Natural killer cell (primary cell): Measurements from ENCODE around the gene IRF2BP2. TPM values are rescaled to one million over a fixed set of nuclear protein-coding genes. Genes with fewer than 3 reads are reported as not detected.
A peak's percentile ranks its signal among the peaks of the same experiment; 100 is the strongest.

Experiments used
- ATAC-seq, 3 donors: fragments of 150-1000 bp in 2 of 3; fragments of 200-7000 bp in 1 of 3; cut with Tn5 transposase; 1 replicate in 1 of 3; 2 replicates in 2 of 3; pipeline ENCODE4 v1.10.0; 2021; ENCODE audit warnings: mild to moderate bottlenecking in 2 of 3, moderate library complexity in 2 of 3
- DNase-seq, 2 donors: peaks; one replicate each; pipeline versions ENCODE4 v3.0.0 to v3.0.0-alpha.2; 2013 to 2021; ENCODE audit warnings: mixed read lengths in 1 of 2
- H3K27ac ChIP-seq: one replicate; pipeline ENCODE4 v1.5.1; 2013; ENCODE audit warnings: mild to moderate bottlenecking, low read length
- H3K27me3 ChIP-seq: one replicate; pipeline ENCODE4 v1.6.1; 2013; ENCODE audit warnings: low read length; ENCODE audit not compliant: control insufficient read depth, insufficient read depth
- H3K36me3 ChIP-seq: one replicate; pipeline ENCODE4 v1.6.1; 2013; ENCODE audit warnings: low read length; ENCODE audit not compliant: control insufficient read depth, insufficient read depth
- H3K4me1 ChIP-seq: one replicate; pipeline ENCODE4 v1.6.1; 2013; ENCODE audit warnings: low read length; ENCODE audit not compliant: control insufficient read depth, insufficient read depth
- H3K4me3 ChIP-seq: one replicate; pipeline ENCODE4 v1.5.1; 2013; ENCODE audit warnings: low read length
- H3K9me3 ChIP-seq: one replicate; pipeline ENCODE4 v1.6.1; 2013; ENCODE audit warnings: low read length; ENCODE audit not compliant: control insufficient read depth, insufficient read depth
- H3K27ac Mint-ChIP-seq, 2 donors: one replicate each; pipeline ENCODE4 v1.8.0; 2022; ENCODE audit warnings: mild to moderate bottlenecking in 2 of 2, mixed read lengths in 2 of 2, moderate library complexity in 1 of 2
- H3K27me3 Mint-ChIP-seq, 2 donors: one replicate each; pipeline ENCODE4 v1.8.0; 2022; ENCODE audit warnings: low read depth in 2 of 2, mixed read lengths in 2 of 2
- H3K36me3 Mint-ChIP-seq: one replicate; pipeline ENCODE4 v1.8.0; 2022; ENCODE audit warnings: mixed read lengths
- H3K4me1 Mint-ChIP-seq, 2 donors: one replicate each; pipeline ENCODE4 v1.8.0; 2022; ENCODE audit warnings: mixed read lengths in 2 of 2
- H3K4me3 Mint-ChIP-seq: one replicate; pipeline ENCODE4 v1.8.0; 2022; ENCODE audit warnings: mild to moderate bottlenecking, moderate library complexity, mixed read lengths
- H3K9me3 Mint-ChIP-seq, 2 donors: one replicate each; pipeline ENCODE4 v1.8.0; 2022; ENCODE audit warnings: mixed read lengths in 2 of 2
- WGBS: methylation state at CpG from one replicate; pipeline ENCODE4 v1.1.7; 2013; ENCODE audit warnings: missing lambda C conversion rate; ENCODE audit not compliant: insufficient coverage; 5-methylcytosine and 5-hydroxymethylcytosine counted together
- intact Hi-C: fragments of 100-400 bp; cut with micrococcal nuclease; formaldehyde crosslinking; loops from one replicate; pipeline ENCODE4 v1.14.2; 2022
- total RNA-seq, 4 donors: library from RNA; stranded (reverse); fragments of 120-200 nt in 1 of 4; gene quantifications; one replicate each; pipeline versions ENCODE4 v1.2.3 to v1.2.4, GENCODE V29; 2013 to 2022
- TF ChIP-seq, protein P1 (sequence below): fragments of 200-600 bp; IDR thresholded peaks from one replicate; pipeline ENCODE4 v1.8.0; 2022; ENCODE audit warnings: antibody characterized with exemption

IRF2BP2 gene
- total RNA-seq, 3 donors from 2014 or later (not counting 1 experiment from before 2014, with no cell fraction given), result 186 to 315 (median 266) TPM

DNA sequence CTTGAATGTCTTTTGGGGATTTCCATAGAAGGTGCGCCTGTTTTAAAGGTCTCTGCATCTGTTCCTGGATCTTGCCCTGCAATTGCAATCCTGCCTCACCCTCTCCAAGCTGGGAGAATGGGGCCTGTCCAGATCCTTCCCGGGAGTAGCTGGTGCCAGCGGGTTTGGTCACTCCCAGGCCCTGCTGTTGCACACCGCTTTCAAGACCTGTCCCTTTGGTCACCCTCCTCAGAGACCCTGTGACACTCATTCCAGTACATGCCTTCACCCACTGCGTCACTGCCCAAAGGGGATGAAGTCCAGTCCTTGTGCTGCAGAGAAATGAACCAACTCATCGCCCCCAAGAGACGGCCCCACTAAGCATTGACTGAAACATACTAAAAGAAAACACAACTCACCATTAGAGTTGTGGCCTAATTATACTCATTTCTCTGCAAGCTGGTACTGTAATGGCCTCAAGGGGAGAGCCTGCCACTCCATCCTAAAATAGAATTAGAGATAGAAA, 1.9 kb upstream of the IRF2BP2 start:
- Mint-ChIP-seq H3K27ac (peak overlapping the region; percentile 96 to 98), H3K36me3 (no peaks in the 10 kb centered on the region), H3K4me3 (peak overlapping the region; percentile 86), H3K9me3 (no peaks in the 10 kb centered on the region), H3K4me1 (peaks cover 47 to 48% of the 10 kb centered on the region in 2 donors), H3K27me3 (no peaks in the 10 kb centered on the region)
- intact Hi-C loops, result loop anchor here (2.0 to 10.0 kb wide), 4 partner anchors 113 to 399 kb away; no protein-coding TSS in a partner anchor
- WGBS, result 71% methylated on average over 7 of the region's 7 CpGs
- DNase-seq (peak in 1 of 2 donors; percentile 22), ATAC-seq (no peak)
- Histone ChIP-seq H3K27ac (peak overlapping the region; percentile 99), H3K4me1 (peaks cover 43% of the 10 kb centered on the region), H3K36me3 (peaks cover 7% of the 10 kb centered on the region), H3K9me3 (no peaks in the 10 kb centered on the region), H3K27me3 (no peaks in the 10 kb centered on the region), H3K4me3 (peak overlapping the region; percentile 42)
- TF ChIP-seq, protein P1, sequence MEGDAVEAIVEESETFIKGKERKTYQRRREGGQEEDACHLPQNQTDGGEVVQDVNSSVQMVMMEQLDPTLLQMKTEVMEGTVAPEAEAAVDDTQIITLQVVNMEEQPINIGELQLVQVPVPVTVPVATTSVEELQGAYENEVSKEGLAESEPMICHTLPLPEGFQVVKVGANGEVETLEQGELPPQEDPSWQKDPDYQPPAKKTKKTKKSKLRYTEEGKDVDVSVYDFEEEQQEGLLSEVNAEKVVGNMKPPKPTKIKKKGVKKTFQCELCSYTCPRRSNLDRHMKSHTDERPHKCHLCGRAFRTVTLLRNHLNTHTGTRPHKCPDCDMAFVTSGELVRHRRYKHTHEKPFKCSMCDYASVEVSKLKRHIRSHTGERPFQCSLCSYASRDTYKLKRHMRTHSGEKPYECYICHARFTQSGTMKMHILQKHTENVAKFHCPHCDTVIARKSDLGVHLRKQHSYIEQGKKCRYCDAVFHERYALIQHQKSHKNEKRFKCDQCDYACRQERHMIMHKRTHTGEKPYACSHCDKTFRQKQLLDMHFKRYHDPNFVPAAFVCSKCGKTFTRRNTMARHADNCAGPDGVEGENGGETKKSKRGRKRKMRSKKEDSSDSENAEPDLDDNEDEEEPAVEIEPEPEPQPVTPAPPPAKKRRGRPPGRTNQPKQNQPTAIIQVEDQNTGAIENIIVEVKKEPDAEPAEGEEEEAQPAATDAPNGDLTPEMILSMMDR, result no peak

DNA sequence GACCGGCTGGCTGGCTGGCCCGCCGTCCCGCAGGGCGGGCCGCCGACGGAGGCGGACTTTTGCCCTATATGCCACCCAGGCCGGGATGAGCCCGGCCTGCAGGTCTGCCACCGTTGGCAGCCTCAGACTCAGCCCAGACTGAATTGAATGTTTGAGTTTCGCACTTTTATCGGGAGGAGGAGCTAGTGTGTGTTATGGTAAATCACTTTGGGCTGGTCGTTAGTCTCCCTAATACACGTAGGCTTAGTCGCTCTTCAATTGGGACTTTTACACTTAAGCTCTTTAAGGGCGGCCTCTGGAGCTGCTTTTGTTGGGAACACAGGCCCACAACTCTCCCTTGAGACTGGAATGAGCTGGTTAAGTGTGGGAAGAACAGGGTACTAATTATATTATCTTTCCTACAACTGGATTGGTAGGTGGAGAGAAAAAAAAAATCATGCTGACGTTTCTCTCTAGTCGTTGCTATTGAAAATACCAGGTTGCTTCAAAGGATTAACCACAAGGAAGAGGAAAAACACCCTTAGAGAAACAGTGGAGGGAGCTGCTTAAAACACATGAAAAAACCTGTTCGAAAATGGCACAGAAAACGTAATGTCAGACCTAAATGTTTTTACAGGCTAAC, 1.4 kb upstream of the IRF2BP2 start:
- TF ChIP-seq, protein P1, result no peak
- 3% methylated on average over 21 of the region's 22 CpGs for WGBS

DNA sequence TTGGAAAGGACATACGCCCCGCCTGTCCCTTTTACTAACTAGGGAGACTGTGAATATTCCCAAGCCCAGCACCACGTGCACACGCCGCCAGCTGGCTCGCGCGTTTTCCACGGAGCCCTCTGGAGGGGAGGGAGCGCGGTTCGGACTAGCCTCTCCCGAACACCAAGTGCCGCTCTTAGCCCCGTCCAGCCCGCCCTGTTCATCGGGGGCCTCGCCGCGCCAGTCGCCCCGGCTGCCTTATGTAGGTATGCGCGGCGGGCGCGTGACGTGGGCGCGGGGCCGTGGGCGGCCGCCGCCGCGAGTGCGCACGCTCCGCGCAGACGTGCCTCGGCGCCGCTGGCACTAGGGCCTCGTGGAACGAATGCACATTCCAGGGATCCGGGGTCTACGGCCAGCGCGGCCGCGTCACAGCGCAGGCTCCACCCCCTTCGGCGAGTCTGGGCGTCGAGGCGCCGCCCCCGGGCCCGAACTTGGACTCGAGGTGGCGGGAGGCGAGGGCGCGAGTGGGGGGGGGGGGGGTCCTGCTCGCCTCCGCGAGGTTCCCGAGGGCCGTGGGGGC, 767 bp upstream of the IRF2BP2 start:
- under 1% methylated on average over 71 of the region's 71 CpGs for WGBS
- intact Hi-C loops, result loop anchor here (2.0 to 10.0 kb wide), 3 partner anchors 114 to 352 kb away; no protein-coding TSS in a partner anchor
- no peaks in the 10 kb centered on the region for H3K9me3 Mint-ChIP-seq

More for the DNA sequence above, 1.4 kb upstream of the IRF2BP2 start:
- DNase-seq (peak in 1 of 2 donors; percentile 93), ATAC-seq (peak; percentile 41 to 70 (median 55))
- Histone ChIP-seq H3K4me3 (peak overlapping the region; percentile 42), H3K27ac (peak overlapping the region; percentile 99), H3K9me3 (no peaks in the 10 kb centered on the region), H3K36me3 (peaks cover 7% of the 10 kb centered on the region), H3K4me1 (peaks cover 48% of the 10 kb centered on the region), H3K27me3 (no peaks in the 10 kb centered on the region)
- intact Hi-C loops, result loop anchor here (2.0 to 10.0 kb wide), 3 partner anchors 113 to 351 kb away; no protein-coding TSS in a partner anchor
- Mint-ChIP-seq H3K36me3 (peaks cover 5% of the 10 kb centered on the region), H3K27me3 (no peaks in the 10 kb centered on the region), H3K27ac (peak overlapping the region; percentile 96 to 98), H3K9me3 (no peaks in the 10 kb centered on the region), H3K4me3 (peak overlapping the region; percentile 86), H3K4me1 (peaks cover 51 to 53% of the 10 kb centered on the region in 2 donors)

More for the DNA sequence above, 767 bp upstream of the IRF2BP2 start:
- Histone ChIP-seq H3K27ac (peak overlapping the region; percentile 99), H3K27me3 (no peaks in the 10 kb centered on the region), H3K36me3 (peaks cover 7% of the 10 kb centered on the region), H3K9me3 (no peaks in the 10 kb centered on the region), H3K4me3 (peak overlapping the region; percentile 92), H3K4me1 (peaks cover 53% of the 10 kb centered on the region)
- Mint-ChIP-seq H3K27ac (peak overlapping the region; percentile 96 to 98), H3K27me3 (no peaks in the 10 kb centered on the region), H3K4me3 (peak overlapping the region; percentile 94), H3K36me3 (peaks cover 11% of the 10 kb centered on the region), H3K4me1 (peaks cover 57 to 58% of the 10 kb centered on the region in 2 donors)
- TF ChIP-seq, protein P1, result no peak
- DNase-seq (peak; percentile 89 to 97), ATAC-seq (peak; percentile 51 to 77 (median 64))
